Measurements from ENCODE around the gene EIF2D.

Gene EIF2D

GRCh38 chr1:206560007-206560716 lies 52.1 kb downstream of the EIF2D start:
- no peak for TF ChIP-seq TAF1 (IDR thresholded peaks at IDR 0.05; ENCODE audit: borderline replicate concordance, insufficient read depth, low read length)
- no peak for TF ChIP-seq POLR2AphosphoS5 (IDR thresholded peaks at IDR 0.05; ENCODE audit: low read depth, low read length)
- no peak for TF ChIP-seq SIN3A (IDR thresholded peaks at IDR 0.05; ENCODE audit: borderline replicate concordance, insufficient read depth, low read length)
- TF ChIP-seq FOXP2 (optimal IDR thresholded peaks at IDR 0.05; ENCODE audit: borderline replicate concordance, extremely low read depth, extremely low read length, insufficient read depth), result no peak
- TF ChIP-seq REST (IDR thresholded peaks at IDR 0.05; ENCODE audit: insufficient read depth in 1 of 2, low read depth in 2 of 2, low read length in 2 of 2), result no peak

GRCh38 chr1:206559672-206559995 lies 52.6 kb downstream of the EIF2D start:
- TF ChIP-seq SIN3A (IDR thresholded peaks at IDR 0.05; ENCODE audit: borderline replicate concordance, insufficient read depth, low read length), result no peak
- no peak for TF ChIP-seq FOXP2 (optimal IDR thresholded peaks at IDR 0.05; ENCODE audit: borderline replicate concordance, extremely low read depth, extremely low read length, insufficient read depth)
- no peak for TF ChIP-seq TAF1 (IDR thresholded peaks at IDR 0.05; ENCODE audit: borderline replicate concordance, insufficient read depth, low read length)

- TF ChIP-seq POLR2AphosphoS5 (IDR thresholded peaks at IDR 0.05; ENCODE audit: low read depth, low read length) (no peak), TAF1 (IDR thresholded peaks at IDR 0.05; ENCODE audit: borderline replicate concordance, insufficient read depth, low read length) (no peak), REST (IDR thresholded peaks at IDR 0.05; ENCODE audit: insufficient read depth in 1 of 2, low read depth in 2 of 2, low read length in 2 of 2) (no peak), SIN3A (IDR thresholded peaks at IDR 0.05; ENCODE audit: borderline replicate concordance, insufficient read depth, low read length) (no peak), FOXP2 (optimal IDR thresholded peaks at IDR 0.05; ENCODE audit: borderline replicate concordance, extremely low read depth, extremely low read length, insufficient read depth) (no peak)
Measured at GRCh38 chr1:206558794-206559671, 53.2 kb downstream of the EIF2D start.

GRCh38 chr1:206557636-206558473 lies 54.4 kb downstream of the EIF2D start:
- TF ChIP-seq SIN3A (IDR thresholded peaks at IDR 0.05; ENCODE audit: borderline replicate concordance, insufficient read depth, low read length), result no peak
- no peak for TF ChIP-seq TAF1 (IDR thresholded peaks at IDR 0.05; ENCODE audit: borderline replicate concordance, insufficient read depth, low read length)
- no peak for TF ChIP-seq POLR2AphosphoS5 (IDR thresholded peaks at IDR 0.05; ENCODE audit: low read depth, low read length)
- TF ChIP-seq REST (IDR thresholded peaks at IDR 0.05; ENCODE audit: insufficient read depth in 1 of 2, low read depth in 2 of 2, low read length in 2 of 2), result no peak
- TF ChIP-seq FOXP2 (optimal IDR thresholded peaks at IDR 0.05; ENCODE audit: borderline replicate concordance, extremely low read depth, extremely low read length, insufficient read depth), result no peak

All from PFSK-1 (cell line).